Heart left ventricle (tissue), 16 donors: Measurements from ENCODE around the gene EIF4A3. TPM values are rescaled to one million over a fixed set of nuclear protein-coding genes. Genes with fewer than 3 reads are reported as not detected.

Experiments used
- ATAC-seq, 4 donors: fragments of 200-7000 bp; cut with Tn5 transposase; one replicate each; pipeline ENCODE4 v1.9.1; 2020 to 2022; ENCODE audit warnings: moderate library complexity in 4 of 4, mild to moderate bottlenecking in 3 of 4, moderate number of reproducible peaks in 1 of 4
- DNase-seq, 5 donors: peaks; one replicate each; pipeline ENCODE4 v3.0.0-alpha.2; 2020
- H3K27ac ChIP-seq, 12 donors: fragments of 200-600 bp; sonication (generic) in 4 of 12; one replicate each; pipeline versions ENCODE4 v1.5.0 to v1.8.0; 2016 to 2022; ENCODE audit warnings: mild to moderate bottlenecking in 2 of 12
- H3K27me3 ChIP-seq, 9 donors: fragments of 200-600 bp; sonication (generic) in 2 of 9; one replicate each; pipeline versions ENCODE4 v1.5.1 to v1.8.0; 2016 to 2022; ENCODE audit warnings: mild to moderate bottlenecking in 3 of 9
- H3K36me3 ChIP-seq, 9 donors: fragments of 200-600 bp; sonication (generic) in 2 of 9; one replicate each; pipeline versions ENCODE4 v1.5.0 to v1.8.0; 2018 to 2022; ENCODE audit warnings: mild to moderate bottlenecking in 2 of 9
- H3K4me1 ChIP-seq, 12 donors: fragments of 200-600 bp; sonication (generic) in 4 of 12; one replicate each; pipeline versions ENCODE4 v1.5.0 to v1.8.0; 2016 to 2022; ENCODE audit warnings: mild to moderate bottlenecking in 3 of 12
- H3K4me3 ChIP-seq, 12 donors: fragments of 200-600 bp; sonication (generic) in 4 of 12; one replicate each; pipeline versions ENCODE4 v1.5.0 to v1.8.0; 2017 to 2022; ENCODE audit warnings: mild to moderate bottlenecking in 9 of 12, moderate library complexity in 4 of 12
- H3K9me3 ChIP-seq, 12 donors: fragments of 200-600 bp; sonication (generic) in 4 of 12; one replicate each; pipeline versions ENCODE4 v1.5.0 to v1.8.0; 2016 to 2022; ENCODE audit warnings: mild to moderate bottlenecking in 1 of 12
- POLR2A ChIP-seq, 2 donors: fragments of 450-650 bp; IDR thresholded peaks; one replicate each; pipeline ENCODE4 v1.6.1; 2017; ENCODE audit warnings: antibody characterized with exemption in 2 of 2, mild to moderate bottlenecking in 2 of 2, moderate library complexity in 2 of 2
- WGBS, 4 donors: extraction: QIAGEN DNeasy Blood & Tissue Kit in 2 of 4; methylation state at CpG; one replicate each; pipeline versions ENCODE4 v1.1.5 to v1.1.7; 2013 to 2018; 5-methylcytosine and 5-hydroxymethylcytosine counted together
- intact Hi-C, 10 donors: fragments of 100-400 bp; cut with DNase I; formaldehyde crosslinking; loops; one replicate each; pipeline versions ENCODE4 v1.11.1 to v1.14.2; 2022
- polyA plus RNA-seq, 2 donors: library from polyadenylated mRNA; stranded (reverse); fragments of 200-250 nt; gene quantifications; one replicate each; pipeline ENCODE4 v1.2.3, GENCODE V29; 2013
- total RNA-seq, 9 donors: library from RNA; depleted of rRNA in 2 of 9; stranded (reverse); fragments of >200 nt in 2 of 9; fragmentation: NEBNext Ultra II Directional in 3 of 9; extraction: Animal tissue kit (Norgen Biotek cat#: 25700) in 3 of 9; gene quantifications; one replicate each; pipeline versions ENCODE4 v1.1.0 to v1.2.4, GENCODE V29; 2016 to 2023
- TF ChIP-seq, protein P1 (sequence below), 12 donors: fragments of 200-600 bp; sonication (generic) in 4 of 12; IDR thresholded peaks; one replicate each; pipeline versions ENCODE4 v1.5.0 to v1.8.0; 2018 to 2022; ENCODE audit warnings: antibody characterized with exemption in 12 of 12, mild to moderate bottlenecking in 5 of 12
- donor health status: ischemic (EF 13 %, LVEDD 7.1; RV severe dilation, severe dysfunction).
- donor health status: healthy with polysubstance abuse.
- donor health status: DM: no; HTN: yes; CAD: no.
- donor health status: DM: no; HTN: no; CAD: no.
- donor health status: ischemic (EF 25% LVEDD 6.9; RV normal size, moderate dysfunction).
- donor health status: ischemic (EF 25% LVEDD 5.7; RV mildly dilated, moderate dysfunction).
- donor health status: healthy.
- donor health status: DM: yes; HTN: yes; CAD: no.
- donor health status: ischemic (EF 35%, LVEDD 5.7; RV mildly dilated, moderate dysfunction).
- donor health status: nonischemic (EF 11% LVEDD 7.7; RV severe dilation, severe dysfunction).
- donor health status: DM: yes; HTN: yes; CAD: no.
- donor health status: PGD.
- donor health status: ischemic (EF 29% LVEDD 5.4; RV normal size, mild dysfunction).
- donor health status: nonischemic (EF 23%, LVEDD 6.1; RV moderate dilation, normal function).

EIF4A3 gene
- total and polyA plus RNA-seq, 11 donors: 17.8 to 57.5 (median 31.6) TPM

DNA sequence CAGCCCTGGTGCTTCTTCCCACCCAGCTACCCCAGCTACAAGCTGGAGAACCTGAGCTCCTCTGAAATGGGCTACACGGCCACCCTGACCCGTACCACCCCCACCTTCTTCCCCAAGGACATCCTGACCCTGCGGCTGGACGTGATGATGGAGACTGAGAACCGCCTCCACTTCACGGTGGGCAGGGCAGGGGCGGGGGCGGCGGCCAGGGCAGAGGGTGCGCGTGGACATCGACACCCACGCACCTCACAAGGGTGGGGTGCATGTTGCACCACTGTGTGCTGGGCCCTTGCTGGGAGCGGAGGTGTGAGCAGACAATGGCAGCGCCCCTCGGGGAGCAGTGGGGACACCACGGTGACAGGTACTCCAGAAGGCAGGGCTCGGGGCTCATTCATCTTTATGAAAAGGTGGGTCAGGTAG, 42.0 kb downstream of the EIF4A3 start:
- peaks cover 0 to 22% (median 0%) of the 10 kb centered on the region in 9 donors for H3K36me3 ChIP-seq
- WGBS, 4 donors: 84 to 88% (median 86%) methylated on average over 18 of the region's 18 CpGs
- H3K4me1 ChIP-seq: peaks cover 0 to 23% (median 7%) of the 10 kb centered on the region in 12 donors
- no peak overlapping the region for H3K27ac ChIP-seq
- H3K9me3 ChIP-seq: no peaks in the 10 kb centered on the region
- H3K4me3 ChIP-seq: no peak overlapping the region
- H3K27me3 ChIP-seq: no peaks in the 10 kb centered on the region
- ATAC-seq (no peak), DNase-seq (peak in 1 of 5 donors; percentile 28)
- TF ChIP-seq POLR2A (IDR thresholded peaks at IDR 0.05): no peak
- TF ChIP-seq, protein P1, sequence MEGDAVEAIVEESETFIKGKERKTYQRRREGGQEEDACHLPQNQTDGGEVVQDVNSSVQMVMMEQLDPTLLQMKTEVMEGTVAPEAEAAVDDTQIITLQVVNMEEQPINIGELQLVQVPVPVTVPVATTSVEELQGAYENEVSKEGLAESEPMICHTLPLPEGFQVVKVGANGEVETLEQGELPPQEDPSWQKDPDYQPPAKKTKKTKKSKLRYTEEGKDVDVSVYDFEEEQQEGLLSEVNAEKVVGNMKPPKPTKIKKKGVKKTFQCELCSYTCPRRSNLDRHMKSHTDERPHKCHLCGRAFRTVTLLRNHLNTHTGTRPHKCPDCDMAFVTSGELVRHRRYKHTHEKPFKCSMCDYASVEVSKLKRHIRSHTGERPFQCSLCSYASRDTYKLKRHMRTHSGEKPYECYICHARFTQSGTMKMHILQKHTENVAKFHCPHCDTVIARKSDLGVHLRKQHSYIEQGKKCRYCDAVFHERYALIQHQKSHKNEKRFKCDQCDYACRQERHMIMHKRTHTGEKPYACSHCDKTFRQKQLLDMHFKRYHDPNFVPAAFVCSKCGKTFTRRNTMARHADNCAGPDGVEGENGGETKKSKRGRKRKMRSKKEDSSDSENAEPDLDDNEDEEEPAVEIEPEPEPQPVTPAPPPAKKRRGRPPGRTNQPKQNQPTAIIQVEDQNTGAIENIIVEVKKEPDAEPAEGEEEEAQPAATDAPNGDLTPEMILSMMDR (IDR thresholded peaks at IDR 0.05): no peak
- intact Hi-C loops: loop anchor here in 3 of 10 donors (5.0 kb wide), 3 partner anchors 42 to 157 kb away; partner anchors contain the start of genes EIF4A3 (in 3 of the 3) and RNF213 (in 2 of the 3)

DNA sequence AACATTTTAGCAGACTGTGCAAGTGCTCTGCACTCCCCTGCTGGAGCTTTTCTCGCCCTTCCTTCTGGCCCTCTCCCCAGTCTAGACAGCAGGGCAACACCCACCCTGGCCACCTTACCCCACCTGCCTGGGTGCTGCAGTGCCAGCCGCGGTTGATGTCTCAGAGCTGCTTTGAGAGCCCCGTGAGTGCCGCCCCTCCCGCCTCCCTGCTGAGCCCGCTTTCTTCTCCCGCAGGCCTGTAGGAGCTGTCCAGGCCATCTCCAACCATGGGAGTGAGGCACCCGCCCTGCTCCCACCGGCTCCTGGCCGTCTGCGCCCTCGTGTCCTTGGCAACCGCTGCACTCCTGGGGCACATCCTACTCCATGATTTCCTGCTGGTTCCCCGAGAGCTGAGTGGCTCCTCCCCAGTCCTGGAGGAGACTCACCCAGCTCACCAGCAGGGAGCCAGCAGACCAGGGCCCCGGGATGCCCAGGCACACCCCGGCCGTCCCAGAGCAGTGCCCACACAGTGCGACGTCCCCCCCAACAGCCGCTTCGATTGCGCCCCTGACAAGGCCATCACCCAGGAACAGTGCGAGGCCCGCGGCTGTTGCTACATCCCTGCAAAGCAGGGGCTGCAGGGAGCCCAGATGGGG, 42.5 kb downstream of the EIF4A3 start:
- TF ChIP-seq, protein P1 (IDR thresholded peaks at IDR 0.05): no peak
- no peak for TF ChIP-seq POLR2A (IDR thresholded peaks at IDR 0.05)
- DNase-seq (no peak), ATAC-seq (no peak)
- intact Hi-C loops: loop anchor here in 3 of 10 donors (5.0 kb wide), 3 partner anchors 43 to 158 kb away; partner anchors contain the start of genes EIF4A3 (in 3 of the 3) and RNF213 (in 2 of the 3)
- H3K4me3 ChIP-seq: no peak overlapping the region
- H3K4me1 ChIP-seq: peaks cover 0 to 23% (median 7%) of the 10 kb centered on the region in 12 donors
- no peaks in the 10 kb centered on the region for H3K9me3 ChIP-seq
- H3K36me3 ChIP-seq: peaks cover 0 to 22% (median 0%) of the 10 kb centered on the region in 9 donors
- H3K27me3 ChIP-seq: no peaks in the 10 kb centered on the region
- no peak overlapping the region for H3K27ac ChIP-seq
- 61 to 70% (median 66%) methylated on average over 23 to 26 of the region's 26 CpGs for WGBS, 4 donors

DNA sequence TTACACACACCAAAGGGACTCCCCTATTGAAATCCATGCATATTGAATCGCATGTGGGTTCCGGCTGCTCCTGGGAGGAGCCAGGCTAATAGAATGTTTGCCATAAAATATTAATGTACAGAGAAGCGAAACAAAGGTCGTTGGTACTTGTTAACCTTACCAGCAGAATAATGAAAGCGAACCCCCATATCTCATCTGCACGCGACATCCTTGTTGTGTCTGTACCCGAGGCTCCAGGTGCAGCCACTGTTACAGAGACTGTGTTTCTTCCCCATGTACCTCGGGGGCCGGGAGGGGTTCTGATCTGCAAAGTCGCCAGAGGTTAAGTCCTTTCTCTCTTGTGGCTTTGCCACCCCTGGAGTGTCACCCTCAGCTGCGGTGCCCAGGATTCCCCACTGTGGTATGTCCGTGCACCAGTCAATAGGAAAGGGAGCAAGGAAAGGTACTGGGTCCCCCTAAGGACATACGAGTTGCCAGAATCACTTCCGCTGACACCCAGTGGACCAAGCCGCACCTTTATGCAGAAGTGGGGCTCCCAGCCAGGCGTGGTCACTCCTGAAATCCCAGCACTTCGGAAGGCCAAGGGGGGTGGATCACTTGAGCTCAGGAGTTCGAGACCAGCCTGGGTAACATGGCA, 43.4 kb downstream of the EIF4A3 start:
- WGBS, 4 donors: 90 to 95% (median 93%) methylated on average over 18 to 19 of the region's 19 CpGs
- H3K9me3 ChIP-seq: no peaks in the 10 kb centered on the region
- no peak overlapping the region for H3K27ac ChIP-seq
- peaks cover 0 to 23% (median 7%) of the 10 kb centered on the region in 12 donors for H3K4me1 ChIP-seq
- peaks cover 0 to 17% (median 0%) of the 10 kb centered on the region in 9 donors for H3K36me3 ChIP-seq
- no peak overlapping the region for H3K4me3 ChIP-seq
- DNase-seq (no peak), ATAC-seq (no peak)
- TF ChIP-seq, protein P1 (IDR thresholded peaks at IDR 0.05): no peak
- no peak for TF ChIP-seq POLR2A (IDR thresholded peaks at IDR 0.05)
- intact Hi-C loops: loop anchor here in 3 of 10 donors (5.0 kb wide), 3 partner anchors 44 to 159 kb away; partner anchors contain the start of genes EIF4A3 (in 3 of the 3) and RNF213 (in 2 of the 3)
- H3K27me3 ChIP-seq: no peaks in the 10 kb centered on the region
